GM12801 (cell line): Measurements from ENCODE around the gene RPL9.

Source experiments
- TF ChIP-seq, protein P1 (sequence below): IDR thresholded peaks from one replicate; pipeline ENCODE4 v1.5.1; 2011; ENCODE audit warnings: control low read depth; ENCODE audit not compliant: insufficient read length; ENCODE audit errors: extremely low read depth

The RPL9 gene

DNA sequence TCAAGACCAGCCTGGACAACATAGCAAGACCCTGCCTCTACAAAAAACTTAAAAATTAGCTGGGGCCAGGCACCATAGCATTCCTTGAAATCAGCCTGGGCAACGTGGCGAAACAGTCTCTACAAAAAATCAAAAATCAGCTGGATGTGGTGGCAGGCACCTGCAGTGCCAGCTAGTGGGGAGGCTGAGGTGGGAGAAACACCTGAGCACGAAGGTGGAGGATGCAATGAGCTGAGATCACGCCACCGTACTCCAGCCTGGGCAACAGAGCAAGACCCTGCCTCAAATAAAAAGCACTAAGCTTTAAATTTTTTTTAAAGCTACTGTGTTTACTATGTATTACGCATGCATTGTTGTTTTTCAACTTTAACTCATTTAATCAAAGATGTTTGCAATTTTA, 3.2 kb downstream of the RPL9 start:
- TF ChIP-seq, protein P1, sequence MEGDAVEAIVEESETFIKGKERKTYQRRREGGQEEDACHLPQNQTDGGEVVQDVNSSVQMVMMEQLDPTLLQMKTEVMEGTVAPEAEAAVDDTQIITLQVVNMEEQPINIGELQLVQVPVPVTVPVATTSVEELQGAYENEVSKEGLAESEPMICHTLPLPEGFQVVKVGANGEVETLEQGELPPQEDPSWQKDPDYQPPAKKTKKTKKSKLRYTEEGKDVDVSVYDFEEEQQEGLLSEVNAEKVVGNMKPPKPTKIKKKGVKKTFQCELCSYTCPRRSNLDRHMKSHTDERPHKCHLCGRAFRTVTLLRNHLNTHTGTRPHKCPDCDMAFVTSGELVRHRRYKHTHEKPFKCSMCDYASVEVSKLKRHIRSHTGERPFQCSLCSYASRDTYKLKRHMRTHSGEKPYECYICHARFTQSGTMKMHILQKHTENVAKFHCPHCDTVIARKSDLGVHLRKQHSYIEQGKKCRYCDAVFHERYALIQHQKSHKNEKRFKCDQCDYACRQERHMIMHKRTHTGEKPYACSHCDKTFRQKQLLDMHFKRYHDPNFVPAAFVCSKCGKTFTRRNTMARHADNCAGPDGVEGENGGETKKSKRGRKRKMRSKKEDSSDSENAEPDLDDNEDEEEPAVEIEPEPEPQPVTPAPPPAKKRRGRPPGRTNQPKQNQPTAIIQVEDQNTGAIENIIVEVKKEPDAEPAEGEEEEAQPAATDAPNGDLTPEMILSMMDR: no peak

DNA sequence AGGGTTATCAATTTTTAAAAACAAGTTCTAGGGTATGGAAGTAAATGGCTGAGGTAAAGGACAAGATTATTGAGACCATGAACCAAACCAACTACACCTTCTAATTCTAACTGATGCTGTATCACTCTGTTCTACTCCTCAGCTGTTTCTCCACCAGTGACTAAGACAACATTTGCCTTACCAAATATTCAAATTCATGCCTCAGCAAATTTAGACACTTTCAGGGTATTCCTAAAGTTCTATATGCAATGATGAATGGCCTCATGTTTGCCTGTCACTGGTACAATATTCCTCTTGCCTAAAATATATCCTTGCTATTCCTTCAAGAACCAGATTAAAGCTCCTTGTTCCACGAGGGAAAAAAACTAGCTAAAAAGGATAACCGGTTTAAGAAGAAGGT, 5.0 kb downstream of the RPL9 start:
- TF ChIP-seq, protein P1: no peak

DNA sequence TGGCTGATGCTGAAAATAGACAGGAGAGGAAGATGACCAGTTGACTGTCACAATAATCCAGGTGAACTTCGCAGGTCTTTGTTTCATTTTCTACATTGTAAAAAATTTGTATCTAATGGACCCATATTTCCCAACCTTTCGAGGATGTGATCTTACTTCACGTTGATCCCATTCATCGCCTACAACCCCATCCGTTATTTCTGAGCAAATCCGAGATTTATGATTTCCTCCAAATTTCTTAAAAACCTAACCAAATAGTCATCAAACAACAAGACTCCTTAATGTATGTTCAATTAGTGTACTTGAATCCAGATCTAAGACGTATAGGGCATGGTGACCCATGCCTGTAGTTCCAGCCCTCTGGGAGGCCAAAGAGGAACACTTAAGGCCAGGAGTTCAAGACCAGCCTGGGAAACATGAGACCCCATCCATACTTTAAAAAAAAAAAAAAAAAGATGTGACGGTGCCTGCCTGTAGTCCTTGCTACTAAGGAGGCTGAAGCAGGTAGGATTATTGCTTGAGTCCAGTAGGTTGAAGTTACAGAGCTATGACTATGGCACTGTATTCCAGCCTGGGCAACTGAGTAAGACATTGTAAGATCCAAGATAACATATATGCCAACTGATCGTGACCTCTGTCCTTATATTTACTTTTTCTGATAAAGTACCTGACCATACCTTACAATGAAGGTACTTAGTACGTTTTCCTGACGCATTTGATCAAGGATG, 5.7 kb downstream of the RPL9 start:
- TF ChIP-seq, protein P1: no peak

DNA sequence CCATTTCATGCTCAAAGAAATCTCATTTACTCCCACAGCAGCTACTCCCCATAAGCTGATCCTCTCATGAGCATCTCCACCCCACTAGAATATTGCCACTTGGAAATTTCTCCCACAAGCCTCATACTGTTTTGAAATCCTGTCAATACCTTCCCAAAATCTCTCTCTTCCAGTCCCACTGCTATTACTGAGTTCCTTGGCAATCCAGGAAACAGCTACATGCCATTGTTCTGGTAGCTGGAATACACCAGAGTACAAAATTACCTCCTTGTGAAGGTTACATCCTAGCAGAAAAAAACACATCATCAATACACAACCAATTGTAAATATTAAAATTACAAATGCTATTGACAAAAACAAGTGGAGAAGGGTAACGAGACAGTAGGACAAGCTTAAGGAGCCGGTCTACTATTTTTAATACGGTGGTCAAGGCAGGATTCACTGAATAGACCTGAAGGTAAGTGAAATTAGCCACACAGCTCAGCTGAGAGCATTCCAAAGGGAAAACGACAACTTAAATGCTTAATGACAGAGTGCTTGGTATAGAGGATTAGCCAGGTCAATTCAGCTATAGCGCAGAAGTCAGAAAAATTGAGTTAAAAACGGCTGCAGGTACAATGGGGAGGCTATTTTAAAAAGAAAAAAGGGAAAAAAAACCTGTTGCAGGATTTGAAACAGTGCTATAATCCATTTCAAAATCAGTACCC, 6.4 kb downstream of the RPL9 start:
- TF ChIP-seq, protein P1: no peak

DNA sequence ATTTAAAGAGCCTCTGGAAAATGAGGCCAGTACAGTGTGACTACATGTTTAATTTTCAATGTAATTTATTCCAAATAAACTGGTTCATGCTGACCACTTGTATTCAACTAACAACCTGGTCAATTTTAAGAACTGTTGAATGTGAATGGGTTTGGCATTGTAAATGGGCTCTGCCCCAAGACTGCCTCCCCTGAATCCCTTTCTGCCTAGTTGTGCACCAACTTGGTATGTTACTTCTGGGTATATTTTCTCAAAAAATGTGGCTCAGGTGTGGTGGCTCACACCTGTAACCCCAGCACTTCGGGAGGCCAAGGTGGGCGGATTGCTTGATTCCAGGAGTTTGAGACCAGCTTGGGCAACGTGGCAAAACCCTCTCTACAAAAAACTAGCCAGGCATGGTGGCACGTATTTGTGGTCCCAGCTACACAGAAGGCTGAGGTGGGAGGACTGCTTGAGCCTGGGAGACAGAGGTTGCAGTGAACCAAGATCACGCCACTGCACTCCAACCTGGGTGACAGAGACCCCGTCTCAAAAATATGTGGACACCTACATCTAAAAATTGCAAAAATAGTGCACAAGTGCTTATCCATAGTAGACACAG, 7.2 kb downstream of the RPL9 start:
- TF ChIP-seq, protein P1: no peak

DNA sequence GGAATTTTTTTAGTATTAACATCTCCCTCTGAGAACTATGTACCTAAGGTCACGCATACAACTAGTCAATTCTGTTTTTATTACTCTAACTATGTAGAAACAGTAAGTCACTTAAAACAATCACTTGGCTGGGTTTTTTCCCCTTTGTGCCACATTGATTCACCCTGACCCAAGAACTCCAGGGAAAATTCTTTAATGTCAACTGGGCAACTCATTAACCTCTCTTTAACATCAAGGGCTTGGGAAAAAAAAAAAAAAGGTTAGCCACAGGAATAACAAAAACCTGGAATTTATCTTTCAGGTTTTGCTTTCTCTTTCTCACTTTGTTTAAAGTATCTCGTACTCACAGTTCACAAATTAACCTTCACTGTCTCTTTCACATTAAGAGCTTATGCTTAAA, 8.1 kb downstream of the RPL9 start:
- TF ChIP-seq, protein P1: no peak

DNA sequence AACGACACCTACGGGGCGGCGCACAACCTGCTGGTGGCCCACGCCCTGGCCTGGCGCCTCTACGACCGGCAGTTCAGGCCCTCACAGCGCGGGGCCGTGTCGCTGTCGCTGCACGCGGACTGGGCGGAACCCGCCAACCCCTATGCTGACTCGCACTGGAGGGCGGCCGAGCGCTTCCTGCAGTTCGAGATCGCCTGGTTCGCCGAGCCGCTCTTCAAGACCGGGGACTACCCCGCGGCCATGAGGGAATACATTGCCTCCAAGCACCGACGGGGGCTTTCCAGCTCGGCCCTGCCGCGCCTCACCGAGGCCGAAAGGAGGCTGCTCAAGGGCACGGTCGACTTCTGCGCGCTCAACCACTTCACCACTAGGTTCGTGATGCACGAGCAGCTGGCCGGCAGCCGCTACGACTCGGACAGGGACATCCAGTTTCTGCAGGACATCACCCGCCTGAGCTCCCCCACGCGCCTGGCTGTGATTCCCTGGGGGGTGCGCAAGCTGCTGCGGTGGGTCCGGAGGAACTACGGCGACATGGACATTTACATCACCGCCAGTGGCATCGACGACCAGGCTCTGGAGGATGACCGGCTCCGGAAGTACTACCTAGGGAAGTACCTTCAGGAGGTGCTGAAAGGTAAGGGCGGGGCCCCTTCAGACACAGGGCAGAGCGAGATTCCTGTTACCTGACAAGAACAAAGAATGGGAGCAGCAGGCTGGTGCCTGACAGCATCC, 11.7 kb downstream of the RPL9 start:
- TF ChIP-seq, protein P1: no peak
